Tibial artery (tissue), 4 donors: ENCODE results near the gene PSMD12.

Source experiments
- DNase-seq, 2 donors: peaks; one replicate each; pipeline ENCODE4 v3.0.0-alpha.2; 2019
- H3K27ac ChIP-seq, 2 donors: fragments of 200-600 bp; sonication (generic) in 1 of 2; 1 replicate in 1 of 2; 2 replicates in 1 of 2; pipeline ENCODE4 v1.5.1; 2018 to 2019; ENCODE audit warnings: mild to moderate bottlenecking in 1 of 2
- H3K27me3 ChIP-seq, 2 donors: fragments of 200-600 bp; sonication (generic) in 1 of 2; one replicate each; pipeline versions ENCODE4 v1.5.1 to v1.6.0; 2016 to 2019
- H3K36me3 ChIP-seq, 3 donors: fragments of 200-600 bp; sonication (generic) in 2 of 3; one replicate each; pipeline ENCODE4 v1.5.1; 2016 to 2019; ENCODE audit warnings: mild to moderate bottlenecking in 2 of 3
- H3K4me1 ChIP-seq, 4 donors: fragments of 200-600 bp; sonication (generic) in 2 of 4; 1 replicate in 3 of 4; 2 replicates in 1 of 4; pipeline ENCODE4 v1.5.1; 2016 to 2019
- H3K4me3 ChIP-seq, 2 donors: fragments of 200-600 bp; sonication (generic) in 1 of 2; 1 replicate in 1 of 2; 2 replicates in 1 of 2; pipeline ENCODE4 v1.5.1; 2018 to 2019; ENCODE audit warnings: mild to moderate bottlenecking in 2 of 2
- H3K9me3 ChIP-seq, 3 donors: fragments of 200-600 bp; sonication (generic) in 1 of 3; one replicate each; pipeline ENCODE4 v1.5.1; 2016 to 2019
- intact Hi-C: fragments of 100-400 bp; cut with DNase I; formaldehyde crosslinking; loops from one replicate; pipeline ENCODE4 v1.15.0; 2023; ENCODE audit warnings: low total_unique reads
- TF ChIP-seq, protein P1 (sequence below), 2 experiments: fragments of 200-600 bp in 1 of 2; fragments of 450-650 bp in 1 of 2; IDR thresholded peaks; one replicate each; pipeline ENCODE4 v1.5.1; 2017 to 2019; ENCODE audit warnings: antibody characterized with exemption in 2 of 2, mild to moderate bottlenecking in 1 of 2, moderate library complexity in 1 of 2

The PSMD12 gene

DNA sequence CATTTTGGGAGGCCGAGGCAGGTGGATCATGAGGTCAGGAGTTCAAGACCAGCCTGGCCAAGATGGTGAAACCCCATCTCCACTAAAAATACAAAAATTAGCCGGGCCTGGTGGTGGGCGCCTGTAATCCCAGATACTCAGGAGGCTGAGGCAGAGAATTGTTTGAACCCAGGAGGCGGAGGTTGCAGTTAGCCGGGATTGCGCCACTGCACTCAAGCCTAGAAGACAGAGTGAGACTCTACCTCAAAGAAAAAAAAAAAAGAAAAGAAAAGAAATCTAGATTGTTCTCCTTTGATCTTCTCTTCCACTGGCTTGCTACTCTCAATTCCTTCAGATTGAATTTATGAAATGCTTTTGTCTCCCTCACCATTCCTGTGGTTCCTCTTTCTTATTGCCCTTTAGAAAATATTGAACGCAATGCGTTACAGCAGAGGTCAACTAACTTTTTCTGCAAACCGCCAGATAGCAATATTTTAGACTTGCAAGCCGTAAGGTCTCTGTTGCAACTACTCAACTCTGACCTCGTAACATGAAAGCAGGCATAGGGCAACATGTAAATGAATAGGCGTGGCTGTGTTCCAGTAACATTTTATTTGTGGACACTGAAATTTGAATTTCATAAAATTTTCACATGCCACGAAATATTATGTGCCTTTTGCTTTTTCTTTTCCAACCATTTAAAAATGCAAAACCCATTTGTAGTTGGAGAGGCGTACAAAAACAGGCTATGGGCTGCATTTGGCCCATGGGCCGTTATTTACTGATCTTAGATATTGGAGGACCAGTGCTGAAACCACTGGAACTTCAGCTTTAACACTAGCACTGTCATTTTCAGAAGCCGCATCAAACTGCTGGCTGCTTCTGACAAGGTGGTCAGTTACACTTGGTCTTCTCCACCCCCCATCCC is 35.5 kb upstream of the PSMD12 start:
- Histone ChIP-seq H3K4me3 (no peak overlapping the region), H3K4me1 (peaks cover 0 to 5% (median 0%) of the 10 kb centered on the region in 4 donors), H3K27me3 (no peaks in the 10 kb centered on the region), H3K9me3 (no peaks in the 10 kb centered on the region), H3K36me3 (no peaks in the 10 kb centered on the region), H3K27ac (no peak overlapping the region)
- DNase-seq = no peak
- TF ChIP-seq, protein P1, sequence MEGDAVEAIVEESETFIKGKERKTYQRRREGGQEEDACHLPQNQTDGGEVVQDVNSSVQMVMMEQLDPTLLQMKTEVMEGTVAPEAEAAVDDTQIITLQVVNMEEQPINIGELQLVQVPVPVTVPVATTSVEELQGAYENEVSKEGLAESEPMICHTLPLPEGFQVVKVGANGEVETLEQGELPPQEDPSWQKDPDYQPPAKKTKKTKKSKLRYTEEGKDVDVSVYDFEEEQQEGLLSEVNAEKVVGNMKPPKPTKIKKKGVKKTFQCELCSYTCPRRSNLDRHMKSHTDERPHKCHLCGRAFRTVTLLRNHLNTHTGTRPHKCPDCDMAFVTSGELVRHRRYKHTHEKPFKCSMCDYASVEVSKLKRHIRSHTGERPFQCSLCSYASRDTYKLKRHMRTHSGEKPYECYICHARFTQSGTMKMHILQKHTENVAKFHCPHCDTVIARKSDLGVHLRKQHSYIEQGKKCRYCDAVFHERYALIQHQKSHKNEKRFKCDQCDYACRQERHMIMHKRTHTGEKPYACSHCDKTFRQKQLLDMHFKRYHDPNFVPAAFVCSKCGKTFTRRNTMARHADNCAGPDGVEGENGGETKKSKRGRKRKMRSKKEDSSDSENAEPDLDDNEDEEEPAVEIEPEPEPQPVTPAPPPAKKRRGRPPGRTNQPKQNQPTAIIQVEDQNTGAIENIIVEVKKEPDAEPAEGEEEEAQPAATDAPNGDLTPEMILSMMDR (IDR thresholded peaks at IDR 0.05) = no peak
- intact Hi-C loops = no loop called here

DNA sequence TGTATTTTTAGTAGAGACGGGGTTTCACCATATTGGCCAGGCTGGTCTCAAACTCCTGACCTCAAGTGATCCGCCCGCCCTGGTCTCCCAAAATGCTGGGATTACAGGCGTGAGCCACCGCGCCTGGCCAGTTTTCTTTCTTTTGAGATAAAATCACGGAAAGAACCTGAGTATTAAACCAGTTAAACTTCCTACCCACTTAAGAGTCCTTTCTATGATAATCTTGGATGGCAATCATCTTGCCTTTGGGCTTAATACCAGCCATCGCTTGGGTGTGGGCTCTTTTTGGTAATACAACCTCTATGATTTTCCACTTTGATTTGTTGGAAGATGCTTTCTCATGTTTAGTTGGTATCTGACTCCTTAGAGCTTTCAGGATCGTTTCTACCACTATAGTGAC is 34.7 kb upstream of the PSMD12 start:
- intact Hi-C loops = no loop called here
- H3K4me3 ChIP-seq = no peak overlapping the region

DNA sequence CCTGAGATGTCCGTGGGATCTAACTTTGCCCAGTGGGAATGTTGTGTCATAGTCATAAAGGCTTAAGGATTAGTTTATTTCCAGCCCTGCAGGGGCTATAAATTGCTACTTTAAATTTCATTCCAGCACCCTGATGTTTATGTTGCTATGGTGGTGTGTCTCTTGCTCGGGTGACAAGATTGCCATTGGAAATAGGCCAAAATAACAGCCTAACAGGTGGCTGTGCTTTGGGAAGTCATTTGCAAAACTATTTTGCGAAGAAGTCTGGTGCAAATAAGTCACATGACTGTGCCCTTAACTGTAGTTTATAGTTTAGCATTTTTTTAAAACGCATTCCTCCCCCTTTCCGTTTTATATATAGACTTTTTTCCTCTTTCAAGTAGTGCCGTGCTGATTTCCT is 33.8 kb upstream of the PSMD12 start:
- Histone ChIP-seq H3K27ac (no peak overlapping the region), H3K9me3 (no peaks in the 10 kb centered on the region), H3K4me3 (no peak overlapping the region), H3K4me1 (peaks cover 0 to 5% (median 0%) of the 10 kb centered on the region in 4 donors), H3K27me3 (no peaks in the 10 kb centered on the region), H3K36me3 (no peaks in the 10 kb centered on the region)
- intact Hi-C loops = no loop called here
- DNase-seq = no peak
- TF ChIP-seq, protein P1 (IDR thresholded peaks at IDR 0.05) = no peak

More for the DNA sequence above, 34.7 kb upstream of the PSMD12 start:
- no peak for DNase-seq
- H3K27me3 ChIP-seq = no peaks in the 10 kb centered on the region
- TF ChIP-seq, protein P1 (IDR thresholded peaks at IDR 0.05) = no peak
- no peaks in the 10 kb centered on the region for H3K36me3 ChIP-seq
- no peak overlapping the region for H3K27ac ChIP-seq
- no peaks in the 10 kb centered on the region for H3K9me3 ChIP-seq
- H3K4me1 ChIP-seq = peaks cover 0 to 5% (median 0%) of the 10 kb centered on the region in 4 donors

DNA sequence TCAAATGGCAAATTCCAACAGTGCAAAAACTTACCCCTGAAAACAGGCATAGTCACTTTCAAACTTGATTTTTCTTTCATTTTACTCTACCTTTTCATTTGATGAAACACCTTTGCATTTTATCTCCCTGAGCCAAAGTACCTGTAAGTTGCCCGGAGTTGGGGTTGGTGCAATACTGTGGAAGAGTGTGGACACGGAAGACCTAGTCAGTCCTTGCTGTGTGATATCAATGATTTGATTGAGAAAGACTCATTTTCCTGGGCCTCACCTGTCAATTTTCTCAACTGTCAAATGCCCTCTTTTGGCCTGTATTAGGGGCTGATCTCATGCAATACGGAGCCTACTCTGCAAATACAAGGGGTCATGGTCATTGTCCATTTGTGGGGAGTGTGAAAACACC is 33.3 kb upstream of the PSMD12 start:
- Histone ChIP-seq H3K4me3 (no peak overlapping the region), H3K27ac (no peak overlapping the region), H3K27me3 (no peaks in the 10 kb centered on the region), H3K36me3 (no peaks in the 10 kb centered on the region), H3K9me3 (no peaks in the 10 kb centered on the region), H3K4me1 (peaks cover 0 to 5% (median 0%) of the 10 kb centered on the region in 4 donors)
- intact Hi-C loops = no loop called here
- no peak for DNase-seq
- TF ChIP-seq, protein P1 (IDR thresholded peaks at IDR 0.05) = no peak

DNA sequence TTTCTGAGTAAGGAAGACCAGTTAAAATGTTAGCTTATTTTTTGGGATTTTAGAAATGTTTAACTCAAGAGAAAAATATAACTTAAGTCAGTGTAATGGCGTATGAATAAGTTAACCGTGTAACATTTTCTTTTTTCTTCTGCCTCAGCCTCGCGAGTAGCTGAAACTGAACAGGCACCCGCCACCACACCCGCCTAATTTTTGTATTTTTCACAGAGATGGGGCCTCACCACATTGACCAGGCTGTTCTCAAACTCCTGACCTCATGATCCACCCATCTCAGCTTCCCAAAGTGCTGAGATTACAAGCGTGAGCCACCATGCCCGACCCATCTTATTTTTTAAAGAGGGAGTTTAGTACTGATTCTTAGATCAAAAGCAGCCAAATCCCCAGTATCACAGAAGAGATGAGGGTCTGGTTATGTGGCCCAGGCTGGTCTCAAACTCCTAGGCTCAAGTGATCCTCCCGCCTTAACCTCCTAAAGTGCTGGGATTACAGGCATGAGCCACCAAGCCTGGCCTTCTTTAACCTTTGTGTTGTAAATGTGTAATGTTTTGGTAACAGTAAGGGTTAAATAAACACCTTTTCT is 27.5 kb upstream of the PSMD12 start:
- no peaks in the 10 kb centered on the region for H3K36me3 ChIP-seq
- no peak overlapping the region for H3K4me3 ChIP-seq
- TF ChIP-seq, protein P1 (IDR thresholded peaks at IDR 0.05) = no peak
- H3K9me3 ChIP-seq = no peaks in the 10 kb centered on the region
- intact Hi-C loops = no loop called here
- no peaks in the 10 kb centered on the region for H3K27me3 ChIP-seq
- H3K27ac ChIP-seq = no peak overlapping the region
- H3K4me1 ChIP-seq = peaks cover 0 to 13% (median 4%) of the 10 kb centered on the region in 4 donors
- no peak for DNase-seq
